ENCODE data around the gene CST9L. TPM values are rescaled to one million over a fixed set of nuclear protein-coding genes. Genes with fewer than 3 reads are reported as not detected.

The CST9L gene, protein sequence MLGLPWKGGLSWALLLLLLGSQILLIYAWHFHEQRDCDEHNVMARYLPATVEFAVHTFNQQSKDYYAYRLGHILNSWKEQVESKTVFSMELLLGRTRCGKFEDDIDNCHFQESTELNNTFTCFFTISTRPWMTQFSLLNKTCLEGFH
- total RNA-seq, result not detected in 2 replicates

DNA sequence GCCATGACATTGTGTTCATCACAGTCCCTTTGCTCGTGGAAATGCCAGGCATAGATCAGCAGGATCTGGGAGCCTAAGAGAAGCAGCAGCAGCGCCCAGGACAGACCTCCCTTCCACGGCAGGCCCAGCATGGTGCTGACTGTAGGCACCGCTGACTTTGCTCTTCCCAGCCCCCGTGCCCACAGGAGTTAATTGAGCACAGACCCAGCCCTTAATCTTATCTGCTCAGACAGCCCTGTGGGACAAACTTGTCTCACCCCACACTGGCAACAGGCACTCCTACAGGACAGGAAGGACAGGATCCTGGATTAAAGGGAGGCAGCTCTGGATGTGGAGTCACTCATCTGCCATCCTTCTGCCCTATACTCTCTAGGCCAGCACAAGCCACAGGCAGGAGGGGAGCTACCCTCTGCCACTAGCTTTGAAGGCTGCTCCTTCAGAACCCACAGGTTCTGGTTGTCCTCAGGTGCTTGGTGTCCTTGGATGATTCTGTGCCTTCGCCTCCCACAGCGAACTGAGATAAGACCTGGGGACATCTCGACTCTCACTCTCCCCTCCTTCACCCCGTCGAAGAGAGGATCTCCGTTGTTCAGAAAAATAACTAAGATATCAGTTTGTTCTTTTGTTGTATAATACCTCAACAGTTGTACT lies at the start of gene CST9L:
Gene CST9L, minus strand, starts transcription at position 165 of the 651 bp plus-strand sequence. Its CDS starts 34 bp downstream, at position 131.
- DNase-seq (ENCODE audit: low read depth), result no peak
- H3K27me3 ChIP-seq (ENCODE audit: control insufficient read depth, insufficient read depth, low read length), result peaks cover 2% of the 10 kb centered on the region
- no peaks in the 10 kb centered on the region for H3K36me3 ChIP-seq (ENCODE audit: control insufficient read depth, insufficient read depth, low read length)
- no peak within 1 kb of the TSS for H3K4me3 ChIP-seq (ENCODE audit: low read depth, low read length)
- TF ChIP-seq, protein P1, sequence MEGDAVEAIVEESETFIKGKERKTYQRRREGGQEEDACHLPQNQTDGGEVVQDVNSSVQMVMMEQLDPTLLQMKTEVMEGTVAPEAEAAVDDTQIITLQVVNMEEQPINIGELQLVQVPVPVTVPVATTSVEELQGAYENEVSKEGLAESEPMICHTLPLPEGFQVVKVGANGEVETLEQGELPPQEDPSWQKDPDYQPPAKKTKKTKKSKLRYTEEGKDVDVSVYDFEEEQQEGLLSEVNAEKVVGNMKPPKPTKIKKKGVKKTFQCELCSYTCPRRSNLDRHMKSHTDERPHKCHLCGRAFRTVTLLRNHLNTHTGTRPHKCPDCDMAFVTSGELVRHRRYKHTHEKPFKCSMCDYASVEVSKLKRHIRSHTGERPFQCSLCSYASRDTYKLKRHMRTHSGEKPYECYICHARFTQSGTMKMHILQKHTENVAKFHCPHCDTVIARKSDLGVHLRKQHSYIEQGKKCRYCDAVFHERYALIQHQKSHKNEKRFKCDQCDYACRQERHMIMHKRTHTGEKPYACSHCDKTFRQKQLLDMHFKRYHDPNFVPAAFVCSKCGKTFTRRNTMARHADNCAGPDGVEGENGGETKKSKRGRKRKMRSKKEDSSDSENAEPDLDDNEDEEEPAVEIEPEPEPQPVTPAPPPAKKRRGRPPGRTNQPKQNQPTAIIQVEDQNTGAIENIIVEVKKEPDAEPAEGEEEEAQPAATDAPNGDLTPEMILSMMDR (IDR thresholded peaks at IDR 0.05; ENCODE audit: insufficient read depth, low read length, poor library complexity, severe bottlenecking), result no peak

DNA sequence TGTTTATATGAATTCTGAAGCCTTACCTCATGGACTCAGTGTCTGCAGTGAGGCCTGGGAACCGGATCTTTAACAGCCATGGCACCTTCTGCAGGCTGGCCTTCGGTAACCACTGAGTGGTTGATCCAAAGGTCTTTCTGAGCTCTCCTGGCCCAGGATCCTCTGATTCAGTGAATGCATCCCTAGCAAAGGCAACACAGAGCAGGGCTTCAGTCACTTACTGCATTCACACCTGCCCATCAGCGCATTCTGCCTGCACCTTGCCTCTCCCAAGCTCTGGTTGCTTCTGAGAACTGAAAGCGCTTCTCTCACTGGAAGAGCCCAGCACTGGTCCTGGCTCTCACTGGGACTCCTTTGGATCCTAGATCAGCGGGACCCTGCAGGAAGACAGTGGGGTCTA lies 45.9 kb upstream of the CST9L start:
- Histone ChIP-seq H3K27me3 (ENCODE audit: control insufficient read depth, insufficient read depth, low read length) (no peaks in the 10 kb centered on the region), H3K36me3 (ENCODE audit: control insufficient read depth, insufficient read depth, low read length) (no peaks in the 10 kb centered on the region), H3K4me3 (ENCODE audit: low read depth, low read length) (no peak overlapping the region)
- no peak for DNase-seq (ENCODE audit: low read depth)
- TF ChIP-seq, protein P1 (IDR thresholded peaks at IDR 0.05; ENCODE audit: insufficient read depth, low read length, poor library complexity, severe bottlenecking), result no peak

DNA sequence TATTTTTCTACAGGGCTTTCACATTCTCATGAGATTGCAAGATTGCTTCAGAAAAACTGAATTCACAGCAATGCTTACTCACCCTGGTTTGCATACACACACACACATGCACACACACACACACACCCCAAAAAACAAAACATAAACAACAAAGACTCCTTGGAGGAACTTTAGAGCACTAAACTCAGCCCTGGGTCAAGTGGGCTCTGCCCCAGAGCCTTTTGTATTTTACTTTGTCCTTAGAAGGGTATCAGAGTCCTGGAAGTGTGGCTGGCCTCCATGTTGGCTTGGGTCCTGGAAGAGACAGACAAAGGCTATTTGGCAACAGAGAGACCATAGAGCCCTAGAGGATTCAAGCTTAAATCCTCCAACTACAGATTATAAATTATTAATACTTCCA lies 45.4 kb upstream of the CST9L start:
- Histone ChIP-seq H3K36me3 (ENCODE audit: control insufficient read depth, insufficient read depth, low read length) (no peaks in the 10 kb centered on the region), H3K4me3 (ENCODE audit: low read depth, low read length) (no peak overlapping the region), H3K27me3 (ENCODE audit: control insufficient read depth, insufficient read depth, low read length) (no peaks in the 10 kb centered on the region)
- TF ChIP-seq, protein P1 (IDR thresholded peaks at IDR 0.05; ENCODE audit: insufficient read depth, low read length, poor library complexity, severe bottlenecking), result no peak
- DNase-seq (ENCODE audit: low read depth), result no peak

DNA sequence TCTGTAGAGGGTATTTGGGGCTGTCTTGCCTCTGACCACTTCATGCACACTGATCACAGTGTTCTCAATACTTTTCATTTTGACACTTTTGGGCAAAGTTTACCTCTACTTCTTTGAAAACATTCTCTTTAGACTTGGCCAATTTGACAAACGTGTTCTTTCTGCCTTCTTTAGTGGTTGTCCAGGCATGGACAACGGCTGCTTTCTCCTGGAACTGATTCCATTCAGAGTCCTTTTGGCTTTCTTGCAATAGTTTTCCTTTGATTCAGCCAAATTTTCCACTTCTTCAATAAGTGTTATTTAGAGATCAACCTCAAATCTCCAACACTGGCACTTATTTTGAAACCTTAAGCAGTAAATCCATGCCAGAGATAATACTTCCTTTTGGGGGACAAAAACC lies 44.1 kb upstream of the CST9L start:
- Histone ChIP-seq H3K4me3 (ENCODE audit: low read depth, low read length) (no peak overlapping the region), H3K36me3 (ENCODE audit: control insufficient read depth, insufficient read depth, low read length) (no peaks in the 10 kb centered on the region), H3K27me3 (ENCODE audit: control insufficient read depth, insufficient read depth, low read length) (no peaks in the 10 kb centered on the region)
- TF ChIP-seq, protein P1 (IDR thresholded peaks at IDR 0.05; ENCODE audit: insufficient read depth, low read length, poor library complexity, severe bottlenecking), result no peak
- no peak for DNase-seq (ENCODE audit: low read depth)

DNA sequence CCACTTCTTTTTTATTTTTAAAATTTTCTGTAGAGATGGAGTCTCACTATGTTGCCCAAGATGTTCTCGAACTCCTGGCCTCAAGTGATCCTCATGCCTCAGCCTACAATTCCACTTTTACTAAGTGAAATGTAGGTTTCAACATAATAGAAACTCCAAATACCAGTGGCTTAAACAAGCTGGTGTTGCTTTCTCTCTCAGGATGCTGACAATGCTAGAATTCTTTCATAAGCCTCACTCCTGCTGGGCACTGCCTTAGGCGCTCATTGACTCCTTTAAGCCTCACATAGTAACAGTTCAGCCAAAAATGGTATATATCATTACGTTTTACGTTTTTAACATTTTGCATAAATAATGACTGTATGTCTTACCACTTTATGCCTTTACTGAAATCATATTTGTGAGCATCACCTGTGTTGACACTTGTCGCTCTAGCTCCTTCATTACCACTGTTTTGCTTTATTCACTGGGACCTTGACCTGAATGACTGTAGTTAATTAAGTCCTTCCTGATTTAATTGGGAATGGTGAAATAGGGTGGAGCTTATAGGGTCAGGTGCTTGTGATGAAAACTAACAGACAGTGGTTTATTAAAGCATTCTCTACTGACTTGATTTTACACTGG lies 41.3 kb upstream of the CST9L start:
- Histone ChIP-seq H3K27me3 (ENCODE audit: control insufficient read depth, insufficient read depth, low read length) (no peaks in the 10 kb centered on the region), H3K36me3 (ENCODE audit: control insufficient read depth, insufficient read depth, low read length) (no peaks in the 10 kb centered on the region), H3K4me3 (ENCODE audit: low read depth, low read length) (no peak overlapping the region)
- TF ChIP-seq, protein P1 (IDR thresholded peaks at IDR 0.05; ENCODE audit: insufficient read depth, low read length, poor library complexity, severe bottlenecking), result no peak
- no peak for DNase-seq (ENCODE audit: low read depth)
